Measurements from ENCODE around the gene ADAMTS16. TPM values are rescaled to one million over a fixed set of nuclear protein-coding genes. Genes with fewer than 3 reads are reported as not detected.
A peak's percentile ranks its signal among the peaks of the same experiment; 100 is the strongest.

Gene ADAMTS16
- total and polyA plus RNA-seq, 2 experiments from 2014 or later, result 2.2 to 5.9 TPM

GRCh38 chr5:5335107-5335506 is 195.0 kb downstream of the ADAMTS16 start:
- no peaks in the 10 kb centered on the region for H3K9me3 ChIP-seq (ENCODE audit: low read depth)
- no peaks in the 10 kb centered on the region for H4K20me1 ChIP-seq (ENCODE audit: insufficient read depth, poor library complexity, severe bottlenecking)
- H3K27ac ChIP-seq, result peak overlapping the region; percentile 85
- H3K27me3 ChIP-seq, result no peaks in the 10 kb centered on the region
- H3K79me2 ChIP-seq, result no peaks in the 10 kb centered on the region
- H3K36me3 ChIP-seq (replicated peaks; ENCODE audit: insufficient read depth, low read depth), result no peaks in the 10 kb centered on the region
- H3K4me3 ChIP-seq, result no peak overlapping the region
- peaks cover 27% of the 10 kb centered on the region for H3K4me1 ChIP-seq (ENCODE audit: insufficient read depth)
- TF ChIP-seq EZH2 (IDR thresholded peaks at IDR 0.05; ENCODE audit: borderline replicate concordance) (no peak), EZH2phosphoT487 (IDR thresholded peaks at IDR 0.05; ENCODE audit: low read depth, severe bottlenecking, unreplicated experiment) (no peak), CTCF (IDR thresholded peaks at IDR 0.05; ENCODE audit: poor library complexity) (no peak)
- no peak overlapping the region for H2AFZ ChIP-seq
- no peak overlapping the region for H3K4me2 ChIP-seq
- DNase-seq (ENCODE audit: low spot score), result no peak
- no peaks in the 10 kb centered on the region for H3K9me2 ChIP-seq (replicated peaks; ENCODE audit: insufficient read depth)

- H3K4me1 ChIP-seq (ENCODE audit: insufficient read depth), result peaks cover 27% of the 10 kb centered on the region
- no peaks in the 10 kb centered on the region for H3K9me2 ChIP-seq (replicated peaks; ENCODE audit: insufficient read depth)
- H3K79me2 ChIP-seq, result no peaks in the 10 kb centered on the region
- WGBS (ENCODE audit: low lambda C conversion rate, missing lambda C conversion rate), result 11% methylated on average over 4 of the region's 4 CpGs
- peak overlapping the region; percentile 5 for H3K4me2 ChIP-seq
- TF ChIP-seq EZH2 (IDR thresholded peaks at IDR 0.05; ENCODE audit: borderline replicate concordance) (no peak), CTCF (IDR thresholded peaks at IDR 0.05; ENCODE audit: poor library complexity) (no peak), EZH2phosphoT487 (IDR thresholded peaks at IDR 0.05; ENCODE audit: low read depth, severe bottlenecking, unreplicated experiment) (no peak)
- H3K36me3 ChIP-seq (replicated peaks; ENCODE audit: insufficient read depth, low read depth), result no peaks in the 10 kb centered on the region
- peak overlapping the region; percentile 85 for H3K27ac ChIP-seq
- no peaks in the 10 kb centered on the region for H4K20me1 ChIP-seq (ENCODE audit: insufficient read depth, poor library complexity, severe bottlenecking)
- no peak overlapping the region for H3K4me3 ChIP-seq
- H3K9me3 ChIP-seq (ENCODE audit: low read depth), result no peaks in the 10 kb centered on the region
- DNase-seq (ENCODE audit: low spot score), result peak; percentile 59
- H2AFZ ChIP-seq, result no peak overlapping the region
- no peaks in the 10 kb centered on the region for H3K27me3 ChIP-seq
Measured at GRCh38 chr5:5335700-5336264, 195.7 kb downstream of the ADAMTS16 start.

- Histone ChIP-seq H3K27me3 (no peaks in the 10 kb centered on the region), H3K27ac (no peak overlapping the region), H4K20me1 (ENCODE audit: insufficient read depth, poor library complexity, severe bottlenecking) (no peaks in the 10 kb centered on the region), H3K36me3 (replicated peaks; ENCODE audit: insufficient read depth, low read depth) (no peaks in the 10 kb centered on the region), H3K4me2 (no peak overlapping the region), H2AFZ (no peak overlapping the region), H3K4me3 (no peak overlapping the region), H3K9me2 (replicated peaks; ENCODE audit: insufficient read depth) (no peaks in the 10 kb centered on the region), H3K4me1 (ENCODE audit: insufficient read depth) (peaks cover 11% of the 10 kb centered on the region), H3K79me2 (no peaks in the 10 kb centered on the region), H3K9me3 (ENCODE audit: low read depth) (no peaks in the 10 kb centered on the region)
- no peak for DNase-seq (ENCODE audit: low spot score)
- WGBS (ENCODE audit: low lambda C conversion rate, missing lambda C conversion rate), result 98% methylated on average over 4 of the region's 4 CpGs
- no peak for TF ChIP-seq EZH2phosphoT487 (IDR thresholded peaks at IDR 0.05; ENCODE audit: low read depth, severe bottlenecking, unreplicated experiment)
- TF ChIP-seq EZH2 (IDR thresholded peaks at IDR 0.05; ENCODE audit: borderline replicate concordance), result no peak
- TF ChIP-seq CTCF (IDR thresholded peaks at IDR 0.05; ENCODE audit: poor library complexity), result no peak
Measured at GRCh38 chr5:5339257-5339656, 199.1 kb downstream of the ADAMTS16 start.

All from hepatocyte (in vitro differentiated cells).